HCT116 (cell line): ENCODE data around the gene CNKSR3. TPM values are rescaled to one million over a fixed set of nuclear protein-coding genes. Genes with fewer than 3 reads are reported as not detected.

Experiments used
- ATAC-seq: fragments of 200-7000 bp; cut with Tn5 transposase; 2 replicates; pipeline ENCODE4 v1.9.1; 2020; ENCODE audit warnings: mild to moderate bottlenecking, moderate library complexity
- BruUV-seq: library from RNA; stranded (reverse); fragments of 400-500 nt; replicated peaks from 2 replicates; lab custom pipeline; 2021; lab: Mats Ljungman, UMichigan
- CTCF ChIA-PET: fragments of 300-600 bp; sonication (Branson Sonifier 250); formaldehyde crosslinking; loops from one replicate; lab custom pipeline; 2021; ENCODE audit warnings: antibody characterized with exemption; lab: Charles Lee
- POLR2A ChIA-PET: fragments of 300-600, 350-600 bp; sonication (Branson Sonifier 250); formaldehyde crosslinking; loops from one replicate; lab custom pipeline; 2021; ENCODE audit warnings: antibody characterized with exemption; lab: Charles Lee
- RAD21 ChIA-PET, 2 experiments: fragments of 300-600 bp; sonication (Branson Sonifier 250); formaldehyde crosslinking; loops; one replicate each; lab custom pipeline; 2023; ENCODE audit warnings: low total read pairs in 2 of 2; ENCODE audit not compliant: uncharacterized antibody in 2 of 2, unreplicated experiment in 2 of 2, low non-redundant PET in 1 of 2; lab: Charles Lee
- DNase-seq: peaks from one replicate; pipeline ENCODE4 v3.0.0-alpha.2; 2010; ENCODE audit warnings: low read depth, low spot score
- H2AFZ ChIP-seq: fragments of 200-600 bp; shearing (Covaris generic), sonication (generic); 2 replicates; pipeline ENCODE4 v1.6.1; 2017; ENCODE audit warnings: low read depth, mixed run types, mixed read lengths, antibody characterized with exemption, low read length; ENCODE audit not compliant: poor library complexity, severe bottlenecking
- H3K27ac ChIP-seq: 2 replicates; pipeline ENCODE4 v1.5.1; 2012; ENCODE audit warnings: low read depth, low read length
- H3K27me3 ChIP-seq: fragments of 200-600 bp; sonication (generic); 2 replicates; pipeline ENCODE4 v1.6.1; 2016; ENCODE audit warnings: mixed run types, low read length, mixed read lengths; ENCODE audit not compliant: insufficient read depth
- H3K36me3 ChIP-seq, 2 experiments: fragments of 200-500 bp in 1 of 2; fragments of 200-600 bp in 1 of 2; sonication (Bioruptor generic) in 1 of 2; sonication (generic) in 1 of 2; 2 replicates each; pipeline versions ENCODE4 v1.5.1 to v1.6.1; 2014 to 2016; ENCODE audit warnings: low read length in 2 of 2, inconsistent platforms in 1 of 2, mixed read lengths in 1 of 2, mixed run types in 1 of 2; ENCODE audit not compliant: insufficient read depth in 2 of 2, control insufficient read depth in 1 of 2
- H3K4me1 ChIP-seq, 2 experiments: fragments of 200-600 bp in 1 of 2; sonication (generic) in 1 of 2; 2 replicates each; pipeline versions ENCODE4 v1.5.1 to v1.6.1; 2012 to 2017; ENCODE audit warnings: low read length in 2 of 2, inconsistent platforms in 1 of 2, mild to moderate bottlenecking in 1 of 2, mixed read lengths in 1 of 2, mixed run types in 1 of 2, moderate library complexity in 1 of 2; ENCODE audit not compliant: insufficient read depth in 2 of 2, control insufficient read depth in 1 of 2
- H3K4me2 ChIP-seq: fragments of 200-600 bp; sonication (generic); 2 replicates; pipeline ENCODE4 v1.6.1; 2017; ENCODE audit warnings: mixed run types, low read length, mixed read lengths
- H3K4me3 ChIP-seq, 2 experiments: fragments of 200-600 bp in 1 of 2; sonication (generic) in 1 of 2; replicated peaks in 1 of 2; 2 replicates each; pipeline ENCODE4 v1.5.1; 2011 to 2016; ENCODE audit warnings: low read length in 2 of 2, control low read depth in 1 of 2, low read depth in 1 of 2, mild to moderate bottlenecking in 1 of 2, mixed read lengths in 1 of 2, mixed run types in 1 of 2
- H3K79me2 ChIP-seq: fragments of 200-600 bp; sonication (generic); 2 replicates; pipeline ENCODE4 v1.6.1; 2017; ENCODE audit warnings: mild to moderate bottlenecking, mixed run types, low read length, moderate library complexity, mixed read lengths; ENCODE audit not compliant: insufficient read depth
- H3K9ac ChIP-seq: fragments of 200-600 bp; sonication (generic); 2 replicates; pipeline ENCODE4 v1.6.1; 2016; ENCODE audit warnings: low read length, mixed read lengths
- H3K9me2 ChIP-seq: fragments of 200-600 bp; sonication (generic), shearing (Covaris generic); 2 replicates; pipeline ENCODE4 v1.6.1; 2017; ENCODE audit warnings: mixed run types, mild to moderate bottlenecking, moderate library complexity; ENCODE audit not compliant: insufficient read depth
- H3K9me3 ChIP-seq, 2 experiments: fragments of 200-500 bp in 1 of 2; fragments of 200-600 bp in 1 of 2; sonication (Bioruptor generic) in 1 of 2; sonication (generic) in 1 of 2; 2 replicates each; pipeline ENCODE4 v1.6.1; 2014 to 2017; ENCODE audit warnings: low read length in 2 of 2, mixed read lengths in 2 of 2, inconsistent platforms in 1 of 2, low read depth in 1 of 2, mild to moderate bottlenecking in 1 of 2, mixed run types in 1 of 2, moderate library complexity in 1 of 2; ENCODE audit not compliant: control insufficient read depth in 1 of 2, insufficient read depth in 1 of 2
- H4K20me1 ChIP-seq: fragments of 200-600 bp; sonication (generic), shearing (Covaris generic); 2 replicates; pipeline ENCODE4 v1.6.1; 2017; ENCODE audit warnings: mixed run types, mild to moderate bottlenecking, moderate library complexity; ENCODE audit not compliant: insufficient read depth
- CEBPB ChIP-seq: IDR thresholded peaks from 2 replicates; pipeline ENCODE4 v1.6.1; 2012; ENCODE audit warnings: low read depth
- CTCF ChIP-seq, 3 experiments: fragments of 200-600 bp in 1 of 3; sonication (generic) in 1 of 3; IDR thresholded peaks in 2 of 3; conservative IDR thresholded peaks in 1 of 3; 2 replicates each; pipeline ENCODE4 v1.5.1; 2012 to 2017; ENCODE audit warnings: low read depth in 2 of 3, low read length in 2 of 3, antibody characterized with exemption in 1 of 3, borderline replicate concordance in 1 of 3, control low read depth in 1 of 3, mild to moderate bottlenecking in 1 of 3, mixed read lengths in 1 of 3, mixed run types in 1 of 3, moderate library complexity in 1 of 3; ENCODE audit not compliant: insufficient read depth in 1 of 3
- FOSL1 ChIP-seq: IDR thresholded peaks from 2 replicates; pipeline ENCODE4 v1.6.1; 2012; ENCODE audit warnings: low read depth
- MAX ChIP-seq: IDR thresholded peaks from 2 replicates; pipeline ENCODE4 v1.6.1; 2012
- RAD21 ChIP-seq: IDR thresholded peaks from 2 replicates; pipeline ENCODE4 v1.6.1; 2012; ENCODE audit warnings: low read depth, mild to moderate bottlenecking
- SP1 ChIP-seq: IDR thresholded peaks from 2 replicates; pipeline ENCODE4 v1.6.1; 2012; ENCODE audit warnings: low read depth
- SRF ChIP-seq: IDR thresholded peaks from 2 replicates; pipeline ENCODE4 v1.6.1; 2012; ENCODE audit warnings: low read depth
- TCF7L2 ChIP-seq: IDR thresholded peaks from 2 replicates; pipeline ENCODE4 v1.7.0; 2011; ENCODE audit warnings: borderline replicate concordance, inconsistent platforms; ENCODE audit not compliant: insufficient read depth, insufficient read length; ENCODE audit errors: extremely low read depth
- ZBTB33 ChIP-seq: IDR thresholded peaks from 2 replicates; pipeline ENCODE4 v1.6.1; 2011; ENCODE audit warnings: mild to moderate bottlenecking, low read length, moderate library complexity; ENCODE audit not compliant: insufficient replicate concordance; ENCODE audit errors: extremely low read depth
- ZNF274 ChIP-seq: fragments of 200-500 bp; sonication (Bioruptor generic); IDR thresholded peaks from 2 replicates; pipeline ENCODE4 v1.6.1; 2014; ENCODE audit warnings: mild to moderate bottlenecking, low read depth, low read length, inconsistent platforms
- intact Hi-C: fragments of 100-400 bp; cut with micrococcal nuclease; formaldehyde crosslinking; loops from 2 replicates; pipeline ENCODE4 v1.10.0; 2022
- total RNA-seq: library from RNA; stranded (reverse); gene quantifications from one replicate; pipeline ENCODE4 v1.2.1, GENCODE V29; 2021; ENCODE audit not compliant: unreplicated experiment

CNKSR3 gene
- total RNA-seq, 1 experiment from 2014 or later, result 15.4 TPM

- Histone ChIP-seq H3K27me3 (no peaks in the 10 kb centered on the region), H4K20me1 (no peaks in the 10 kb centered on the region; the same call in 1 of the 2 replicates), H3K36me3 (no peaks in the 10 kb centered on the region), H3K79me2 (peaks cover 48% of the 10 kb centered on the region), H3K9ac (no peak overlapping the region), H3K27ac (no peak overlapping the region), H3K4me3 (no peak overlapping the region), H3K4me1 (peaks cover 2 to 11% of the 10 kb centered on the region in 2 experiments; a peak in 2 of 4 replicates), H3K9me3 (no peaks in the 10 kb centered on the region), H3K4me2 (no peak overlapping the region), H2AFZ (no peak overlapping the region), H3K9me2 (no peaks in the 10 kb centered on the region)
- no peak for DNase-seq
- ChIA-PET RAD21 (no interaction called here), CTCF (no interaction called here), POLR2A (interaction anchor here (0.7 to 0.8 kb wide), 2 partner anchors 9 to 10 kb away, joined by 3 to 5 read pairs; no protein-coding TSS in a partner anchor)
- no peak for ATAC-seq
- intact Hi-C loops, result loop anchor here (10.0 kb wide), 1 partner anchor 348 kb away; no protein-coding TSS in a partner anchor
- BruUV-seq, result no TSS peak
- TF ChIP-seq TCF7L2 (no peak), SRF (no peak), FOSL1 (no peak), RAD21 (no peak), CTCF (IDR thresholded peaks at IDR 0.05 in 2 of 3, conservative IDR thresholded peaks at IDR 0.05 in 1 of 3; ENCODE audit: borderline replicate concordance in 1 of 3, insufficient read depth in 1 of 3, low read depth in 2 of 3, low read length in 2 of 3) (no peak), CEBPB (no peak), SP1 (no peak), ZNF274 (no peak), MAX (no peak), ZBTB33 (no peak)
Observed at GRCh38 chr6:154502553-154502952, 7.9 kb downstream of the CNKSR3 start.
